22Rv1 (cell line): Measurements from ENCODE around the gene CYSTM1.

Experiments used
- CTCF ChIP-seq: fragments of 450-650 bp; IDR thresholded peaks from 2 replicates; pipeline ENCODE4 v1.5.1; 2017; ENCODE audit warnings: mild to moderate bottlenecking
- ZFX ChIP-seq: fragments of 450-650 bp; IDR thresholded peaks from 2 replicates; pipeline ENCODE4 v1.6.1; 2017; ENCODE audit warnings: antibody characterized with exemption, borderline replicate concordance

GRCh38 chr5:140253985-140254384 is 79.0 kb downstream of the CYSTM1 start:
- TF ChIP-seq CTCF, result no peak
- no peak for TF ChIP-seq ZFX
